Activated T-helper 9 cell treated with anti-CD3 and anti-CD28 coated beads, Interleukin-2, amount 50 U/mL, for 16 hours (primary cell): Measurements from ENCODE around the gene EMC10.
"Not testable (repeated sequence)": the region's sequence is repeated elsewhere in the genome, so short reads cannot be mapped to it uniquely, and the experiment has no call there.

Source experiments
- DNase-seq: peaks from one replicate; pipeline ENCODE4 v3.0.0-alpha.2; 2020; ENCODE audit warnings: low read depth

The EMC10 gene

GRCh38 chr19:50451223-50451534, 25.1 kb upstream of the EMC10 start:
- DNase-seq: no peak

DNA sequence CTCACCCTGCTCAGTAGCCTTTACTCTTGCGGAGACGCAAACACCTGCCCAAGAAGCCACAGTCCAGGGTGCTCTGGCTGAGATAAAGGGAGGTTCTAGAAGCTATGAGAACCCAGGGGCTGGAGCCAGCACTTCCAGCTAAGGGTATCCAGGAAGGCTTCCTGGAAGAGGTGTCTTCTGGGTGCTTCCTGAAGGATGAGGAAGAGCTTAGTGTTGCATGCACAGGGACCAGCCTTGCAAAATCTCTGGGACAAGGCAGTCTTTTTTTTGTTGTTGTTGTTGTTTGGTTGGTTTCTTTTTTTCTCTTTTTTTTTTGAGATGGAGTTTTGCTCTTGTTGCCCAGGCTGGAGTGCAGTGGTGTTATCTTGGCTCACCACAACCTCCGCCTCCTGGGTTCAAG, 23.1 kb upstream of the EMC10 start:
- DNase-seq: no peak

- no peak for DNase-seq
These were observed 20.3 kb upstream of the EMC10 start for GRCh38 chr19:50455992-50456391.

DNA sequence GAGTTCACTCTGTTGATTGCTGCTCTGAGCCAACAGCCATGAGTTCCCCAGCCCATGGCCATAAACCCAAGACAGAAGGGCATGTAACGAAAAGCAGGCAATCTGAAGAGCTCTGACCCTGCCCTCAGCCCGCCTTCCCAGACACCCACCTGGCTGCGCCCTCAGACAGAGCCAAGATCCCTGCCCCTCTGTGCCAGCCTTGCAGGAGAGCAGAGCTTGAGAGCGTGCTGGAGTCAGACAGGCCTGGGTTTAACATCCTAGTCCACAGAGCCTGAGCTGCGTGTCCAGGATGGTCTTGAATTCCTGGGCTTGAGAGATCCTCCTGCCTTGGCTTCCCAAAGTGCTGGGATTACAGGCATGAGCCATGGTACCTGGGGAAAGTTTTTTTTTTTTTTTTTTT, 19.0 kb upstream of the EMC10 start:
- no peak for DNase-seq

DNA sequence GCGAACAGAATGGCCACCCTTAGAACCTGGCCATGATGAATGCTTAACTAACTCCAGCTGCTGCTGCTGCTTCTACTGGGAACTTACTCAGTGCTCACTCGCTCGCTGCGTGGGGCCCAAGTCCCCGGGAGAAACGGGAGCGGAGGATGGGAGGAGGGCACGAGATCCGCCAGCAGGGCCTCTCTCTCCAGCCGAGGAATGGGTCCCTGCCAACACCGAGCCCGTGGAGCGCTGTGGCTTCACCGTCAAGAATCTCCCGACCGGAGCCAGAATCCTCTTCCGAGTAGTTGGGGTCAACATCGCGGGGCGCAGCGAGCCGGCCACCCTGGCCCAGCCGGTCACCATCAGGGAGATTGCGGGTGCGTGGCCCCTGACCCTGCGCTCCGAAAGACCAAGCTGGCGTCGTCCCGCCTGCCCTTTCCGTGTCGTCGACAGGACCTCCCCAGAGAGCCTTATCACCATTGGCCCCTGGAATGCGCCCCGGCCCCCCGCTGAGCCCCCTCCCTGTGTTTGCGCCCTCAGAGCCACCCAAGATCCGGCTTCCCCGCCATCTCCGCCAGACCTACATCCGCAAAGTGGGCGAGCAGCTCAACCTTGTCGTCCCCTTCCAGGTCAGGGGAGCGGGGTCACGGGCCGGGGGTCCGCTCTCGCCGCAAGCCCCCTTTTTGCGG, 17.8 kb upstream of the EMC10 start:
- DNase-seq: no peak

GRCh38 chr19:50459067-50459456, 17.2 kb upstream of the EMC10 start:
- no peak for DNase-seq

DNA sequence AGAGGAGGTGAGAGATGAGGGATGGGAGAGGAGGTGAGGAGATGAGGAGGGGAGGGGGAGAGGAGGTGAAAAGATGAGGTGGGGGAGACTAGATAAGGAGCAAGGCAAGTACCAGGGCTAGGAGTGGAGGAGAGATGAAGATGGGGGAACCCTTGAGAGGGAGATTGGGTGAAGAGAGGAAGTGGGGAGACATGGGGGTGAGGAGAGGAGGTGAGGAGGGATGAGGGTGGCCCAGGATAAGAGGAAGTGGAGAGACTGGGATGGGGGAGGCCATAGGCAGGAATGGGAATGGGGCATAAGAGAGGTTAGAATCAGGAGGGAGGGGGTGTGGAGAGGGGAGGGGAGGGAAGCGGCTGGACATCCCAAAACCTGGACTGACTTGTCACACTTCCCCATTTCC, 16.7 kb upstream of the EMC10 start:
- no peak for DNase-seq

DNA sequence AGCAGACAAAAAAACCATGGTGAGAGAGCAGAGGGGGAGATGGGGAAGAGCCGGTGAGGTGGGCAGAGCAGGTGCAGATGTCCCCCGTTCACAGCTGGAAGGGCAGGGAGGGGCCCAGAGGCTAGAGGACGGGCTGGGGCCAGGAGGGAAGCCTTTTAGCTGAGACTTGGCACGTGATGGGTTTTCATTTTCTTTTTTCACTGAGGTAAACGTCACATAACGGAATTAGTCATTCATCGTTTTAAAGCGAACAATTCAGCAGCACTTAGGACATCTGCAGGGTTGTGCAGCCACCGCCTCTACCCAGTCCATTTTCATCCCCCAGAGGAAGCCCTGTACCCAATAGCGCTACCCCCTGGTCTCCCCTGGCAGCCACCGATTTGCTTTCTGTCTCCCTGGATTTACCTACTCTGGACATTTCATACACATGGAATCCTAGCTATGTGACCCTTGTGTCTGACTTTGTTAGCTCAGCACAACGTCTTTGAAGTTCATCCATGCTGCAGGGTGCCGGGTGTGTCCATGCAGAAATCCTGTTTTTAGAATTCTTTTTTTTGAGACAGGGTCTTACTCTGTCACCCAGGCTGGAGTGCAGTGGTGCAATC, 16.0 kb upstream of the EMC10 start:
- no peak for DNase-seq

- peak; percentile 21 for DNase-seq
These were observed 15.0 kb upstream of the EMC10 start for GRCh38 chr19:50461066-50461875.

GRCh38 chr19:50462970-50463369, 13.3 kb upstream of the EMC10 start:
- DNase-seq: no peak

DNA sequence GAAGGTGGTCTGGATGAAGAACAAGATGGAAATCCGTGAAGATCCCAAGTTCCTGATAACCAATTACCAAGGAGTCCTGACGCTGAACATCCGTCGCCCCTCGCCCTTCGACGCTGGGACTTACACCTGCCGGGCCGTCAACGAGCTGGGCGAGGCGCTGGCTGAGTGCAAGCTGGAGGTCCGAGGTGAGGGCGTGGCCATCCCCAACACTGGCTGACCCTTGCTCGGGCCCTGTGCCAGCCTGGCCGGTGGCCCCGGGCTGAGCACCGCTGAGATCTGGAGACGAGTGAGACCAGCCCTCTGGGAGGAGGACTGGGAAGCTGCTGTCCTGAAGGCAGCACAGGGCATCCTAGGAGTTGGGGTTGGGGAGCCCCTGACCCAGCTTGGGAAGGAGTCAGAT, 12.0 kb upstream of the EMC10 start:
- DNase-seq: no peak

DNA sequence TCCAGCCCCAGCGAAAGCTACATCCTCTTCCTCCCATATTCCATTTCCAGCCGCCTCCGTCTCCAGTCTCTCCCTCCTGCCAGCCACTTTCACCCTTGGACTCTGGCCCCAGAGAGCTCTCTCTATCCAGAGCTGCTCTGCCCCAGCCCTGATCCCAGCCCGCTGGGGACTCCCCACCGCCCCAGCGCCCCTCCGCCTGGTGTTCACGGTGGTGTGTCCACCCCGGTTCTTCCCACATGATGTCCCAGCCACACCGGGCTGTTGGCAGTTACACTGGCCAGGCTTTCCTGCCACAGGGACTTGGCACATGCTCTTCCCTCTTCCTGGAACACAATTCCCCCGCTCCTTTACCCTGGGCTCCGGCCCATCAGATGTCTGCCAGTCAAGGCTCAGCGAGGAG, 11.3 kb upstream of the EMC10 start:
- no peak for DNase-seq

- DNase-seq: no peak
These were observed 10.2 kb upstream of the EMC10 start for GRCh38 chr19:50465986-50466705.

DNA sequence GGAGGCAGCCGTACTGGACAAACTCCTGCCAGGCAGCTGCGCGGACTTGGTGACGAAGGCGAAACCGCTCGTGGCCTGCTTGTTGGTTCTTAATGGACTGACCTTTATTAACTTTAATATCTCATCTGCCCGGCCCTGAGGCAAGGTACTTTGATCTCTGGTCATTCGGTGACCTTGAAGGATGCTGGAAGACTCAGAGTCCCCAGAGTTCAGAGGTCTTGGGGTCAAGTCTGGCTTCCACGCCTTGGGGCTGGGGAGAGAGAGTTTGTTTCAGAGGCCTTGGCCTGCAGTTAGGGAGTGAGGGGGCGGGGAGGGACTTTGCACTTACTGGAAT, 9.6 kb upstream of the EMC10 start:
- no peak for DNase-seq

DNA sequence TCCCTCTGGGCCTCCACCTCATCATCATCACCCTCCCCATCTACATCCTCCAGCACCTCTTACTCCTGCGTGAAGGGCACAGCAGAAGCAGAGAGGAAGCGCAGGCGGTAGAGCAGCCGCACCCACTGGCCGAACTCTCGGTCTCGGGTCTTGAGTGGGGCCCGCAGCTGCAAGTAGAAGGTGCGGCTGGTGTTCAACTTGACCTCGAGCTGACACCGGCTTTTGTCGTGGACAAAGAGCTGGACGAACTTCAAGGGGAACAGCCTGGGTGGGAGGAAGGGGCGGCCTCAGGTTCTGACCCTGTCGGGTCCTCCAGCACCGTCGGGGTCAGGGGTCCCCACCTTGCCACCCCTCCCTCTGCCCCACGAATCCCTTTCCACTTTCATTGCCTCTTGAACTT, 8.7 kb upstream of the EMC10 start:
- no peak for DNase-seq

- no peak for DNase-seq
These were observed 7.5 kb upstream of the EMC10 start for GRCh38 chr19:50468818-50469217.

DNA sequence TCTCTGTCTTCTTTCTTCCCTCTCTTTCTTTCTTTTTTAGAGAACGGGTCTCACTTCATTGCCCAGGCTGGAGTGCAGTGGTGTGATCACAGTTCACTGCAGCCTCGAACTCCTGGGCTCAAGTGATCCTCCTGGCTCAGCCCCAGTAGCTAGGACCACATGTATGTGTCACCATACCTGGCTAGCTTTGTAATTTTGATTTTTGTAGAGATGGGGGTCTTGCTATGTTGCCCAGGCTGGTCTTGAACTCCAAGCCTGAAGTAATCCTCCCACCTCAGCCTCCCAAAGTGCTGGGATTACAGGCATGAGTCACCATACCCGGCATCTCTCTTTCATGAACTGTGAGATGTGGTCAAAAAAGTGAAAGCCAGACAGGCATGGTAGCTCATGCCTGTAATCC, 3.0 kb upstream of the EMC10 start:
- not testable (repeated sequence) for DNase-seq

- no peak for DNase-seq
These were observed 1.2 kb upstream of the EMC10 start for GRCh38 chr19:50475101-50475568.

GRCh38 chr19:50475736-50476223, 527 bp upstream of the EMC10 start:
- DNase-seq: no peak

DNA sequence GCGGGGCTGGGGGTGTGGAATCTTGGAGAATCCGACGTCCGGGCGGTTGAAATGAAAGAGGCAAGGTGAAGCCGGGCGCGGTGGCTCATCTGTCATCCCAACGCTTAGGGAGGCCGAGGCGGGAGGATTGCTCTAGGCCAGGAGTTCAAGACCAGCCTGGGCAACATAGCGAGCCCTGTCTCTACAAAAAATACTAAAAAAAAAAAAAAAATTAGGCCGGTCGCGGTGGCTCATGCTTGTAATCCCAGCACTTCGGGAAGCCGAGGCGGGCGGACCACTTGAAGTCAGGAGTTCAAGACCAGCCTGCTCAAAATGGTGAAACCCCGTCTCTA, 566 bp downstream of the EMC10 start:
- DNase-seq: no peak

DNA sequence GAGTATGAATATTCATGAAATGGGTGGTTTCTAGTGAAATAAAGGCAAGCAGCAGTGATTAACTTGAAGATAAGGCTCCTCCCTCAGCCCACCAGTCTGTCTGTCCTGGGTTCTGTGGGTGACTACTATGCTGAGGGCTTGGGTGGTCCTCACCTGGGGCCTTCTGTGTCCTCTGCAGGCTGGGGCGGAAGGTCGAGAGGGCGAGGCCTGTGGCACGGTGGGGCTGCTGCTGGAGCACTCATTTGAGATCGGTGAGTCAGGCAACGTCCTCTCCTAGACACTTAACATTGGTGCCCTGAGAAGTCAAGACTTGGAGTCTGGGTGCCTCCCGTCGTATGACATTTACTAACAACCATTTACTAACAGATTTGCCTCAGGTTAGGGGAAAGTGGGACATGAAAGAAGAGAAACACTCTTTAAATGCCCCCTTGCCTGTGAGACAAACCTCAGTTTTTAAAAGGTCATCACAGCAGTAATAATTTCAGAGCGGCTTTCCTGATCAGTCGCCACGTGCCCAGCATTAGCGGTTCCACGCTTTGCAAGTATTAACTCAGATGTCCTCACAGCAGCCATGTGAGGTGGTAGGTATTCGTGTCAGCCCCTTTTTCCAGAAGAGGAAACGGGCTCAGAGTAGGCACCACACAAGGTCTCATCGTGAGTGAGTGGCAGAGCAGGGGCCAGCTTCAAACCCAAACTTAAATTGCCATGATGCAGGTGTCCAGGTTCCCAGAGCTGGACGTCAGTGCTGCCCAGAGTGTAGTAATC, 1.6 kb downstream of the EMC10 start:
- DNase-seq: no peak
